ENCODE measurements around the gene THAP11.

DNA sequence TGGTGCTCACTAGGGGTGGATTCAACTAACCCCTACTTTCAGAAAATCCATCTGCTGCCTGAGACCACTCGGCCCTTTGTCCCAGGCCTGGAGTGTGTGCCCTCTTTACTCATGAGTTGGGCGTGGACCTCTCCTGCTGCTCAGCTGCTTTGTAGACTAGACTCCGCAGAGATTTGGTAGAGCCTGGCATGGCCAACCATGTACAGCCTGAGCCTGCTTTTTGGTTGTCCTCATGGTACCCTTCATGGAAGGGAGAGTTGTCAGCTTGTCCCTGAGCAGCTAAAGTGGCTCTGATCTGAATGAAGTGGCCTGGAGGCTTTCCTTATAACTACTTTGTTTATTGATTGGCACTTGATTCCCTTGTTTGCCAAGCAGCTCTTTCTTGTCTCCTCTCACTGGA lies 32.3 kb downstream of the THAP11 start:
- TF ChIP-seq POLR2AphosphoS5 (IDR thresholded peaks at IDR 0.05; ENCODE audit: low read depth, low read length) (no peak), TAF1 (IDR thresholded peaks at IDR 0.05; ENCODE audit: low read depth, low read length) (no peak), POLR2A (IDR thresholded peaks at IDR 0.05; ENCODE audit: low read depth, low read length) (no peak), SPI1 (IDR thresholded peaks at IDR 0.05; ENCODE audit: low read depth, low read length) (no peak), POU2F2 (IDR thresholded peaks at IDR 0.05; ENCODE audit: low read depth, low read length) (no peak)
